HepG2 (cell line): ENCODE data around the gene ZNF490.

Experiments used
- MEF2D ChIP-seq: sonication (generic); formaldehyde crosslinking; IDR thresholded peaks from 2 replicates; pipeline ENCODE4 v1.5.1; 2020; ENCODE audit warnings: mild to moderate bottlenecking, missing genetic modification reagents
- PHB2 ChIP-seq: fragments of 450-650 bp; IDR thresholded peaks from 2 replicates; pipeline ENCODE4 v1.6.1; 2018; ENCODE audit not compliant: partially characterized antibody
- SMAD1 ChIP-seq: sonication (generic); formaldehyde crosslinking; IDR thresholded peaks from 2 replicates; pipeline ENCODE4 v1.4.0; 2020; ENCODE audit warnings: missing genetic modification reagents, low read depth, mild to moderate bottlenecking, borderline replicate concordance
- STAG1 ChIP-seq: sonication (generic); formaldehyde crosslinking; IDR thresholded peaks from 2 replicates; pipeline ENCODE4 v1.4.0; 2020; ENCODE audit warnings: missing genetic modification reagents
- TCF7L2 ChIP-seq: IDR thresholded peaks from 2 replicates; pipeline ENCODE4 v1.6.1; 2011; ENCODE audit warnings: mild to moderate bottlenecking, low read depth, low read length, moderate library complexity
- ZNF232 ChIP-seq: sonication (generic); formaldehyde crosslinking; IDR thresholded peaks from 2 replicates; pipeline ENCODE4 v1.4.0; 2020; ENCODE audit warnings: missing genetic modification reagents, borderline replicate concordance
- ZNF510 ChIP-seq: sonication (generic); formaldehyde crosslinking; IDR thresholded peaks from 2 replicates; pipeline ENCODE4 v1.4.0; 2020; ENCODE audit warnings: low read depth, mild to moderate bottlenecking, missing genetic modification reagents
- TF ChIP-seq, protein P1 (sequence below): sonication (generic); formaldehyde crosslinking; IDR thresholded peaks from 2 replicates; pipeline ENCODE4 v1.5.0; 2020; ENCODE audit warnings: missing genetic modification reagents
- TF ChIP-seq, protein P2 (sequence below): sonication (generic); formaldehyde crosslinking; IDR thresholded peaks from 2 replicates; pipeline ENCODE4 v1.4.0; 2020; ENCODE audit warnings: missing genetic modification reagents
- TF ChIP-seq, protein P3 (sequence below): sonication (generic); formaldehyde crosslinking; IDR thresholded peaks from 2 replicates; pipeline ENCODE4 v1.5.0; 2020; ENCODE audit warnings: mild to moderate bottlenecking, missing genetic modification reagents, moderate library complexity
- TF ChIP-seq, protein P4 (sequence below): IDR thresholded peaks from 2 replicates; pipeline ENCODE4 v1.6.1; 2016
- TF ChIP-seq, protein P5 (sequence below): IDR thresholded peaks from 2 replicates; pipeline ENCODE4 v1.6.1; 2012; ENCODE audit warnings: low read depth, low read length, improper control_type of control experiment

DNA sequence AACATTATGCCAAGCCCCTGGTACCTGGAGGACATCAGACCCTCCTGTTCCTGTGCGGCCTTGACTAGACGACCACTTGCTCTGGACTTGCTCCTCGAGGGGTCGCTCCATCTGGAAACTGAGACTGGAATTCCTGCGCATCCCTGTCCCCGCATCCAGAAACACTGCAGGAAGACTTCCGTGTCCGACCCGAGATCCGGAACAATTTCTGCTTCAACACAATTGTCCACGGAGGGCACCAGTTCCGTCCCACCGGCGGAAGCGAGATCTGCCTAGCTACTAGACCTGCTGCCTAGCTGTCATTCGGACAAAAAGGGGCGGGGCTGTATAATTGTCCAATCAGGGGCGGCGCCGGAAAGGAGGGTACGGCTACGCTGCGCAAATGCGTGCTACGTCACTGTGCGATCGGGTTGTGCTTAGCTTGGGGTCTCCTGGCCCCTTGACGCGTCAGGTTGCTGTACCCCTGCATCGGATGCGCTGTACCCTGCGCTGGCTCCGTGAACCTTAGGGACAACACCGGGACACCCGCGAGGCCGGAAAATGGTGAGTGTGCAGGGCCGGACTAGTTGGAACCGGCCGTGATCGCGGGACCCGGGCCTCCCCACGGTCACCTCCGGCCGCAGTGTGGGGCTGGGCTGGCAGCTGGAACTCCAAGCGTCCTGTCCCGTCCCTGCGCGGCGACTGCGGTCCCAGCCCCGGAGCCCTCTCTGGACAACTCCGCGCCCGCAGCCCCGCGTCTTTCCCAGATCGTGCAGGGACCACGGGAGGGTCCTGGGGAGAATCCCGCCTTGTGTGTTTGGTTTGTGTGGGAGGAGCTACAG, at the start of gene ZNF490, which contains the start of gene ZNF791:
- TF ChIP-seq ZNF510 (0 out of 2 replicates have a peak, but pooled peaks have one; percentile 5), PHB2 (no peak), TCF7L2 (no peak), ZNF232 (no peak; the same call in 1 of the 2 replicates), MEF2D (CRISPR knock-in tag) (peak; percentile 88), SMAD1 (CRISPR knock-in tag) (no peak), STAG1 (CRISPR knock-in tag) (no peak)
- TF ChIP-seq, protein P1, sequence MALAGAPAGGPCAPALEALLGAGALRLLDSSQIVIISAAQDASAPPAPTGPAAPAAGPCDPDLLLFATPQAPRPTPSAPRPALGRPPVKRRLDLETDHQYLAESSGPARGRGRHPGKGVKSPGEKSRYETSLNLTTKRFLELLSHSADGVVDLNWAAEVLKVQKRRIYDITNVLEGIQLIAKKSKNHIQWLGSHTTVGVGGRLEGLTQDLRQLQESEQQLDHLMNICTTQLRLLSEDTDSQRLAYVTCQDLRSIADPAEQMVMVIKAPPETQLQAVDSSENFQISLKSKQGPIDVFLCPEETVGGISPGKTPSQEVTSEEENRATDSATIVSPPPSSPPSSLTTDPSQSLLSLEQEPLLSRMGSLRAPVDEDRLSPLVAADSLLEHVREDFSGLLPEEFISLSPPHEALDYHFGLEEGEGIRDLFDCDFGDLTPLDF (CRISPR knock-in tag): no peak
- TF ChIP-seq, protein P2, sequence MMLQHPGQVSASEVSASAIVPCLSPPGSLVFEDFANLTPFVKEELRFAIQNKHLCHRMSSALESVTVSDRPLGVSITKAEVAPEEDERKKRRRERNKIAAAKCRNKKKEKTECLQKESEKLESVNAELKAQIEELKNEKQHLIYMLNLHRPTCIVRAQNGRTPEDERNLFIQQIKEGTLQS (CRISPR knock-in tag): no peak
- TF ChIP-seq, protein P3, sequence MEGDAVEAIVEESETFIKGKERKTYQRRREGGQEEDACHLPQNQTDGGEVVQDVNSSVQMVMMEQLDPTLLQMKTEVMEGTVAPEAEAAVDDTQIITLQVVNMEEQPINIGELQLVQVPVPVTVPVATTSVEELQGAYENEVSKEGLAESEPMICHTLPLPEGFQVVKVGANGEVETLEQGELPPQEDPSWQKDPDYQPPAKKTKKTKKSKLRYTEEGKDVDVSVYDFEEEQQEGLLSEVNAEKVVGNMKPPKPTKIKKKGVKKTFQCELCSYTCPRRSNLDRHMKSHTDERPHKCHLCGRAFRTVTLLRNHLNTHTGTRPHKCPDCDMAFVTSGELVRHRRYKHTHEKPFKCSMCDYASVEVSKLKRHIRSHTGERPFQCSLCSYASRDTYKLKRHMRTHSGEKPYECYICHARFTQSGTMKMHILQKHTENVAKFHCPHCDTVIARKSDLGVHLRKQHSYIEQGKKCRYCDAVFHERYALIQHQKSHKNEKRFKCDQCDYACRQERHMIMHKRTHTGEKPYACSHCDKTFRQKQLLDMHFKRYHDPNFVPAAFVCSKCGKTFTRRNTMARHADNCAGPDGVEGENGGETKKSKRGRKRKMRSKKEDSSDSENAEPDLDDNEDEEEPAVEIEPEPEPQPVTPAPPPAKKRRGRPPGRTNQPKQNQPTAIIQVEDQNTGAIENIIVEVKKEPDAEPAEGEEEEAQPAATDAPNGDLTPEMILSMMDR: peak; percentile 40
- TF ChIP-seq, protein P4, sequence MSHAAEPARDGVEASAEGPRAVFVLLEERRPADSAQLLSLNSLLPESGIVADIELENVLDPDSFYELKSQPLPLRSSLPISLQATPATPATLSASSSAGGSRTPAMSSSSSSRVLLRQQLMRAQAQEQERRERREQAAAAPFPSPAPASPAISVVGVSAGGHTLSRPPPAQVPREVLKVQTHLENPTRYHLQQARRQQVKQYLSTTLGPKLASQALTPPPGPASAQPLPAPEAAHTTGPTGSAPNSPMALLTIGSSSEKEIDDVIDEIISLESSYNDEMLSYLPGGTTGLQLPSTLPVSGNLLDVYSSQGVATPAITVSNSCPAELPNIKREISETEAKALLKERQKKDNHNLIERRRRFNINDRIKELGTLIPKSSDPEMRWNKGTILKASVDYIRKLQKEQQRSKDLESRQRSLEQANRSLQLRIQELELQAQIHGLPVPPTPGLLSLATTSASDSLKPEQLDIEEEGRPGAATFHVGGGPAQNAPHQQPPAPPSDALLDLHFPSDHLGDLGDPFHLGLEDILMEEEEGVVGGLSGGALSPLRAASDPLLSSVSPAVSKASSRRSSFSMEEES (CRISPR knock-in tag): 0 out of 2 replicates have a peak, but pooled peaks have one; percentile 26
- TF ChIP-seq, protein P5, sequence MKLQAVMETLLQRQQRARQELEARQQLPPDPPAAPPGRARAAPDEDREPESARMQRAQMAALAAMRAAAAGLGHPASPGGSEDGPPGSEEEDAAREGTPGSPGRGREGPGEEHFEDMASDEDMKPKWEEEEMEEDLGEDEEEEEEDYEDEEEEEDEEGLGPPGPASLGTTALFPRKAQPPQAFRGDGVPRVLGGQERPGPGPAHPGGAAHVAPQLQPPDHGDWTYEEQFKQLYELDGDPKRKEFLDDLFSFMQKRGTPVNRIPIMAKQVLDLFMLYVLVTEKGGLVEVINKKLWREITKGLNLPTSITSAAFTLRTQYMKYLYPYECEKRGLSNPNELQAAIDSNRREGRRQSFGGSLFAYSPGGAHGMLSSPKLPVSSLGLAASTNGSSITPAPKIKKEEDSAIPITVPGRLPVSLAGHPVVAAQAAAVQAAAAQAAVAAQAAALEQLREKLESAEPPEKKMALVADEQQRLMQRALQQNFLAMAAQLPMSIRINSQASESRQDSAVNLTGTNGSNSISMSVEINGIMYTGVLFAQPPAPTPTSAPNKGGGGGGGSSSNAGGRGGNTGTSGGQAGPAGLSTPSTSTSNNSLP: no peak; the same call in 1 of the 2 replicates
